K562 (cell line): ENCODE data around the gene LMO2.

Source experiments
- ATF3 ChIP-seq, 2 experiments: fragments of 450-650 bp in 1 of 2; sonication (generic) in 1 of 2; formaldehyde crosslinking in 1 of 2; IDR thresholded peaks in 1 of 2; conservative IDR thresholded peaks in 1 of 2; 2 replicates each; pipeline versions ENCODE4 v1.6.1 to v1.8.1; 2016 to 2023; ENCODE audit warnings: mild to moderate bottlenecking in 2 of 2, moderate library complexity in 2 of 2, inconsistent platforms in 1 of 2, missing genetic modification reagents in 1 of 2
- CTCF ChIP-seq, 3 experiments: IDR thresholded peaks in 2 of 3; conservative IDR thresholded peaks in 1 of 3; 2 replicates each; pipeline ENCODE4 v1.5.1; 2011 to 2012; ENCODE audit warnings: low read length in 3 of 3, mild to moderate bottlenecking in 3 of 3, control low read depth in 2 of 3, improper control_type of control experiment in 1 of 3, inconsistent platforms in 1 of 3, low read depth in 1 of 3, mixed read lengths in 1 of 3, moderate library complexity in 1 of 3; ENCODE audit not compliant: insufficient read depth in 2 of 3
- MNT ChIP-seq, 2 experiments: fragments of 450-650 bp; conservative IDR thresholded peaks; 2 replicates each; pipeline ENCODE4 v1.6.1; 2017; ENCODE audit warnings: mild to moderate bottlenecking in 2 of 2, moderate library complexity in 2 of 2

- TF ChIP-seq CTCF (IDR thresholded peaks at IDR 0.05 in 2 of 3, conservative IDR thresholded peaks at IDR 0.05 in 1 of 3; ENCODE audit: insufficient read depth in 2 of 3, low read depth in 1 of 3, low read length in 3 of 3): no peak
- no peak for TF ChIP-seq ATF3 (IDR thresholded peaks at IDR 0.05)
- no peak for TF ChIP-seq ATF3 (CRISPR knock-in tag; conservative IDR thresholded peaks at IDR 0.05)
- TF ChIP-seq MNT (conservative IDR thresholded peaks at IDR 0.05): no peak
These were observed 48.9 kb downstream of the LMO2 start for GRCh38 chr11:33843018-33843417.
